H1 (cell line): Measurements from ENCODE around the gene CEP76. TPM values are rescaled to one million over a fixed set of nuclear protein-coding genes. Genes with fewer than 3 reads are reported as not detected.

Source experiments
- CTCF ChIA-PET: fragments of 300-600 bp; sonication (Branson Sonifier 250); formaldehyde crosslinking; loops from one replicate; lab custom pipeline; 2021; ENCODE audit not compliant: partially characterized antibody; lab: Charles Lee
- POLR2A ChIA-PET: fragments of 300-600 bp; sonication (Branson Sonifier 250); formaldehyde crosslinking; loops from one replicate; lab custom pipeline; 2021; ENCODE audit warnings: inconsistent platforms; ENCODE audit not compliant: partially characterized antibody; lab: Charles Lee
- DNase-seq, 2 experiments: peaks; one replicate each; pipeline versions ENCODE4 v3.0.0 to v3.0.0-alpha.2; 2010 to 2022; ENCODE audit warnings: low spot score in 2 of 2, low read depth in 1 of 2, mixed read lengths in 1 of 2
- FAIRE-seq: peaks from 2 replicates; lab custom pipeline; 2011; peaks lifted over from hg19 to GRCh38; lab: Jason Lieb, UNC
- H2AFZ ChIP-seq: 2 replicates; pipeline ENCODE4 v1.8.1; 2012; ENCODE audit warnings: low read length, inconsistent platforms
- H2AK5ac ChIP-seq: 2 replicates; pipeline ENCODE4 v1.6.1; 2013; ENCODE audit warnings: low read depth, low read length
- H2BK120ac ChIP-seq: replicated peaks from 2 replicates; pipeline ENCODE3; 2013; ENCODE audit warnings: low read depth, low read length, inconsistent platforms
- H2BK12ac ChIP-seq: 2 replicates; pipeline ENCODE4 v1.6.1; 2013; ENCODE audit warnings: low read depth, low read length
- H2BK15ac ChIP-seq: 2 replicates; pipeline ENCODE4 v1.6.1; 2013; ENCODE audit warnings: low read length
- H2BK20ac ChIP-seq: 2 replicates; pipeline ENCODE4 v1.6.1; 2013; ENCODE audit warnings: low read length
- H2BK5ac ChIP-seq: 2 replicates; pipeline ENCODE4 v1.6.1; 2013; ENCODE audit warnings: low read depth, low read length
- H3K14ac ChIP-seq: 2 replicates; pipeline ENCODE4 v1.6.1; 2013; ENCODE audit warnings: inconsistent platforms; ENCODE audit not compliant: insufficient read length
- H3K18ac ChIP-seq: 2 replicates; pipeline ENCODE4 v1.6.1; 2013; ENCODE audit warnings: low read length; ENCODE audit errors: extremely low read depth
- H3K23ac ChIP-seq: 2 replicates; pipeline ENCODE4 v1.6.1; 2013; ENCODE audit warnings: inconsistent platforms; ENCODE audit not compliant: insufficient read length
- H3K23me2 ChIP-seq: 2 replicates; pipeline ENCODE4 v1.6.1; 2013; ENCODE audit warnings: low read depth, low read length
- H3K27ac ChIP-seq: 2 replicates; pipeline ENCODE4 v1.6.1; 2011; ENCODE audit warnings: low read depth, low read length, inconsistent platforms
- H3K27me3 ChIP-seq, 4 experiments: replicated peaks in 1 of 4; 1 replicate in 1 of 4; 2 replicates in 3 of 4; pipeline versions ENCODE4 v1.6.1 to v1.8.1; 2011 to 2013; ENCODE audit warnings: low read length in 3 of 4, mild to moderate bottlenecking in 3 of 4, inconsistent platforms in 2 of 4, mixed read lengths in 2 of 4, moderate library complexity in 1 of 4; ENCODE audit not compliant: control insufficient read depth in 3 of 4, insufficient read depth in 3 of 4; ENCODE audit errors: extremely low read depth in 1 of 4
- H3K36me3 ChIP-seq, 4 experiments: 2 replicates each; pipeline versions ENCODE4 v1.6.1 to v1.8.1; 2011 to 2013; ENCODE audit warnings: mild to moderate bottlenecking in 4 of 4, low read length in 3 of 4, moderate library complexity in 2 of 4, control low read depth in 1 of 4, inconsistent platforms in 1 of 4; ENCODE audit not compliant: insufficient read depth in 4 of 4, control insufficient read depth in 2 of 4
- H3K4ac ChIP-seq: replicated peaks from 2 replicates; pipeline ENCODE3; 2013; ENCODE audit warnings: low read length, low read depth, mixed read lengths, inconsistent platforms; ENCODE audit not compliant: insufficient read length
- H3K4me1 ChIP-seq, 4 experiments: replicated peaks in 1 of 4; 1 replicate in 1 of 4; 2 replicates in 3 of 4; pipeline versions ENCODE4 v1.6.1 to v1.8.1; 2011 to 2013; ENCODE audit warnings: low read length in 3 of 4, inconsistent platforms in 2 of 4, mixed read lengths in 1 of 4; ENCODE audit not compliant: insufficient read depth in 4 of 4, control insufficient read depth in 3 of 4
- H3K4me2 ChIP-seq, 2 experiments: 2 replicates each; pipeline versions ENCODE4 v1.6.1 to v1.8.1; 2011 to 2013; ENCODE audit warnings: low read depth in 2 of 2, low read length in 2 of 2, control low read depth in 1 of 2, inconsistent platforms in 1 of 2, mild to moderate bottlenecking in 1 of 2; ENCODE audit not compliant: insufficient read depth in 1 of 2
- H3K4me3 ChIP-seq, 4 experiments: fragments of 200-600, 300-600 bp in 1 of 4; sonication (generic), shearing (Covaris generic), sonication (Bioruptor Twin) in 1 of 4; 2 replicates each; pipeline versions ENCODE4 v1.5.1 to v1.8.1; 2011 to 2016; ENCODE audit warnings: low read length in 4 of 4, low read depth in 3 of 4, control low read depth in 2 of 4, inconsistent platforms in 2 of 4, mild to moderate bottlenecking in 2 of 4, mixed read lengths in 1 of 4, moderate library complexity in 1 of 4; ENCODE audit not compliant: insufficient read depth in 2 of 4; ENCODE audit errors: extremely low read depth in 1 of 4
- H3K56ac ChIP-seq: replicated peaks from 2 replicates; pipeline ENCODE3; 2013; ENCODE audit warnings: low read depth, mild to moderate bottlenecking, mixed read lengths, low read length, inconsistent platforms; ENCODE audit not compliant: insufficient read length
- H3K79me1 ChIP-seq: 2 replicates; pipeline ENCODE4 v1.6.1; 2013; ENCODE audit warnings: low read depth, low read length, control low read depth
- H3K79me2 ChIP-seq, 2 experiments: 2 replicates each; pipeline versions ENCODE4 v1.6.1 to v1.8.1; 2012 to 2013; ENCODE audit warnings: low read length in 2 of 2, mild to moderate bottlenecking in 2 of 2, inconsistent platforms in 1 of 2; ENCODE audit not compliant: insufficient read depth in 2 of 2, control insufficient read depth in 1 of 2
- H3K9ac ChIP-seq, 4 experiments: replicated peaks in 1 of 4; 1 replicate in 1 of 4; 2 replicates in 3 of 4; pipeline versions ENCODE4 v1.6.1 to v1.8.1; 2011 to 2013; ENCODE audit warnings: low read depth in 3 of 4, low read length in 3 of 4, control low read depth in 2 of 4, mild to moderate bottlenecking in 2 of 4, moderate library complexity in 2 of 4, inconsistent platforms in 1 of 4; ENCODE audit errors: extremely low read depth in 1 of 4
- H3K9me3 ChIP-seq, 2 experiments: 2 replicates each; pipeline versions ENCODE4 v1.6.1 to v1.8.1; 2012 to 2013; ENCODE audit warnings: mild to moderate bottlenecking in 2 of 2, moderate library complexity in 2 of 2, control low read depth in 1 of 2, inconsistent platforms in 1 of 2, low read depth in 1 of 2, low read length in 1 of 2, mixed read lengths in 1 of 2; ENCODE audit not compliant: insufficient read depth in 2 of 2
- H4K20me1 ChIP-seq, 2 experiments: replicated peaks in 1 of 2; 2 replicates each; pipeline versions ENCODE3 to v1.8.1; 2011 to 2013; ENCODE audit warnings: inconsistent platforms in 2 of 2, low read length in 2 of 2, mild to moderate bottlenecking in 1 of 2; ENCODE audit not compliant: insufficient read depth in 2 of 2, control insufficient read depth in 1 of 2
- H4K5ac ChIP-seq: 2 replicates; pipeline ENCODE4 v1.6.1; 2013; ENCODE audit warnings: low read length, low read depth, mixed read lengths, inconsistent platforms; ENCODE audit not compliant: insufficient read length
- H4K8ac ChIP-seq: 2 replicates; pipeline ENCODE4 v1.8.0; 2013; ENCODE audit warnings: mild to moderate bottlenecking, moderate library complexity, low read length, inconsistent platforms; ENCODE audit not compliant: insufficient read depth; ENCODE audit errors: extremely low read depth
- H4K91ac ChIP-seq: replicated peaks from 2 replicates; pipeline ENCODE3; 2013; ENCODE audit warnings: low read length, mixed read lengths, inconsistent platforms; ENCODE audit not compliant: insufficient read length
- HDAC2 ChIP-seq, 2 experiments: fragments of 300-600 bp in 1 of 2; sonication (generic) in 1 of 2; IDR thresholded peaks; 2 replicates each; pipeline ENCODE4 v1.6.1; 2011 to 2012; ENCODE audit warnings: low read depth in 2 of 2, low read length in 2 of 2, mild to moderate bottlenecking in 2 of 2, moderate library complexity in 2 of 2, borderline replicate concordance in 1 of 2, inconsistent platforms in 1 of 2
- KDM4A ChIP-seq: IDR thresholded peaks from one replicate; pipeline ENCODE4 v1.7.1; 2012; ENCODE audit warnings: low read depth, mild to moderate bottlenecking, moderate library complexity, low read length, inconsistent platforms; ENCODE audit not compliant: severe bottlenecking
- KDM5A ChIP-seq: fragments of 200-600 bp; IDR thresholded peaks from 2 replicates; pipeline ENCODE4 v1.7.1; 2012; ENCODE audit warnings: mild to moderate bottlenecking, low read length, inconsistent platforms, mixed read lengths
- NANOG ChIP-seq: IDR thresholded peaks from 2 replicates; pipeline ENCODE4 v1.6.1; 2011; ENCODE audit warnings: low read length, low read depth, mild to moderate bottlenecking, inconsistent platforms; ENCODE audit not compliant: insufficient read depth, poor library complexity, severe bottlenecking
- RBBP5 ChIP-seq: IDR thresholded peaks from 2 replicates; pipeline ENCODE4 v1.7.1; 2012; ENCODE audit warnings: low read depth, mild to moderate bottlenecking, inconsistent platforms, low read length, moderate library complexity, borderline replicate concordance
- RFX5 ChIP-seq: IDR thresholded peaks from 2 replicates; pipeline ENCODE4 v1.6.1; 2011; ENCODE audit warnings: low read depth, low read length, improper control_type of control experiment, borderline replicate concordance
- RNF2 ChIP-seq: fragments of 200-900, 300-1000 bp; sonication (generic); IDR thresholded peaks from 2 replicates; pipeline ENCODE4 v1.7.1; 2016; ENCODE audit warnings: borderline replicate concordance, low read depth, mild to moderate bottlenecking, antibody characterized with exemption, low read length; ENCODE audit not compliant: poor library complexity, severe bottlenecking; ENCODE audit errors: missing control alignments
- USF2 ChIP-seq: IDR thresholded peaks from 2 replicates; pipeline ENCODE4 v1.6.1; 2011; ENCODE audit warnings: low read length, improper control_type of control experiment
- WGBS, 2 experiments: shearing (Covaris generic) in 1 of 2; methylation state at CpG; one replicate each; pipeline versions ENCODE4 v1.1.6 to v1.1.7; 2013 to 2015; ENCODE audit warnings: low lambda C conversion rate in 2 of 2, mixed read lengths in 2 of 2, inconsistent platforms in 1 of 2, low coverage in 1 of 2, missing lambda C conversion rate in 1 of 2; ENCODE audit not compliant: insufficient replicate concordance in 2 of 2, insufficient coverage in 1 of 2, insufficient read length in 1 of 2; ENCODE audit errors: extremely low coverage in 1 of 2, missing lambda C conversion rate in 1 of 2; 5-methylcytosine and 5-hydroxymethylcytosine counted together
- polyA plus RNA-seq, 7 experiments: library from polyadenylated mRNA; depleted of rRNA in 3 of 7; stranded (reverse) in 5 of 7; unstranded in 2 of 7; fragments of >200 nt in 5 of 7; fragments of 200-250 nt in 2 of 7; gene quantifications; 1 replicate in 5 of 7; 2 replicates in 1 of 7; 4 replicates in 1 of 7; pipeline versions ENCODE4 v1.2.1 to v1.2.3, GENCODE V29; 2011 to 2013; ENCODE audit warnings: missing spikeins in 2 of 7, mixed read lengths in 2 of 7
- total RNA-seq: library from RNA; stranded (reverse); fragmentation: NEBNext Ultra II Directional; extraction: Animal tissue kit (Norgen Biotek cat#: 25700); gene quantifications from 2 replicates; pipeline ENCODE4 v1.2.1, GENCODE V29; 2021

Gene CEP76
- total and polyA plus RNA-seq, 2 of the 8 experiments (the other 6 are each of a cell fraction or from before 2014, with no cell fraction given), result 9.0 to 18.1 TPM

GRCh38 chr18:12628706-12629702 lies 73.5 kb downstream of the CEP76 start:
- POLR2A ChIA-PET, result no interaction called here

More at GRCh38 chr18:12628706-12629702, 73.5 kb downstream of the CEP76 start:
- TF ChIP-seq USF2 (no peak), RFX5 (no peak), RNF2 (no peak), HDAC2 (IDR thresholded peaks at IDR 0.05; ENCODE audit: borderline replicate concordance in 1 of 2, low read depth in 2 of 2, low read length in 2 of 2) (no peak), KDM4A (no peak), RBBP5 (no peak), KDM5A (no peak), NANOG (no peak)
- TF ChIP-seq, all 59 proteins: peak for 0
- Histone ChIP-seq H4K91ac (no peak overlapping the region), H2BK120ac (no peak overlapping the region), H2BK15ac (no peak overlapping the region), H3K23me2 (no peaks in the 10 kb centered on the region), H2BK12ac (no peak overlapping the region), H2AK5ac (no peak overlapping the region), H3K36me3 (no peaks in the 10 kb centered on the region), H3K18ac (no peak overlapping the region), H2BK5ac (no peak overlapping the region), H3K79me1 (no peaks in the 10 kb centered on the region), H2BK20ac (no peak overlapping the region), H3K56ac (no peak overlapping the region), H4K20me1 (no peaks in the 10 kb centered on the region), H4K8ac (no peak overlapping the region), H3K4me2 (no peak overlapping the region), H4K5ac (no peak overlapping the region), H2AFZ (no peak overlapping the region), H3K9ac (no peak overlapping the region), H3K23ac (no peak overlapping the region), H3K79me2 (no peaks in the 10 kb centered on the region), H3K9me3 (no peaks in the 10 kb centered on the region), H3K27ac (no peak overlapping the region), H3K4me1 (no peaks in the 10 kb centered on the region), H3K4ac (no peak overlapping the region), H3K27me3 (no peaks in the 10 kb centered on the region), H3K14ac (no peak overlapping the region), H3K4me3 (no peak overlapping the region)
- DNase-seq (no peak), FAIRE-seq (no peak)
- 87% methylated on average over 4 of the region's 4 CpGs; no CpG with 5 or more reads in 1 of the 2 experiments for WGBS, 2 experiments
- CTCF ChIA-PET, result no interaction called here
